H1 (cell line): Measurements from ENCODE around the gene GABRR2.

ENCODE experiments used
- CBX5 ChIP-seq: fragments of 300-800, 300-1000 bp; sonication (generic); IDR thresholded peaks from 2 replicates; pipeline ENCODE4 v1.7.1; 2016; ENCODE audit warnings: antibody characterized with exemption, low read length, low read depth
- CHD1 ChIP-seq: IDR thresholded peaks from 2 replicates; pipeline ENCODE4 v1.6.1; 2012; ENCODE audit warnings: low read depth, low read length, improper control_type of control experiment
- CREB1 ChIP-seq: IDR thresholded peaks from 2 replicates; pipeline ENCODE4 v1.6.1; 2012; ENCODE audit warnings: inconsistent platforms
- MAFK ChIP-seq: IDR thresholded peaks from 2 replicates; pipeline ENCODE4 v1.6.1; 2012; ENCODE audit warnings: low read depth, mild to moderate bottlenecking, improper control_type of control experiment, low read length
- POLR2A ChIP-seq, 2 experiments: IDR thresholded peaks; 1 replicate in 1 of 2; 2 replicates in 1 of 2; pipeline ENCODE4 v1.6.1; 2011; ENCODE audit warnings: low read depth in 2 of 2, low read length in 2 of 2, mild to moderate bottlenecking in 2 of 2; ENCODE audit errors: control extremely low read depth in 1 of 2
- POLR2AphosphoS5 ChIP-seq: IDR thresholded peaks from 2 replicates; pipeline ENCODE4 v1.6.1; 2011; ENCODE audit warnings: low read depth, low read length
- RAD21 ChIP-seq, 2 experiments: IDR thresholded peaks in 1 of 2; conservative IDR thresholded peaks in 1 of 2; 2 replicates each; pipeline ENCODE4 v1.6.1; 2011; ENCODE audit warnings: low read depth in 2 of 2, low read length in 2 of 2, improper control_type of control experiment in 1 of 2, inconsistent platforms in 1 of 2, mild to moderate bottlenecking in 1 of 2, moderate library complexity in 1 of 2
- TEAD4 ChIP-seq: IDR thresholded peaks from 2 replicates; pipeline ENCODE4 v1.6.1; 2012; ENCODE audit warnings: low read depth, low read length, inconsistent platforms, mixed read lengths
- TF ChIP-seq, protein P1 (sequence below), 3 experiments: IDR thresholded peaks; 1 replicate in 2 of 3; 2 replicates in 1 of 3; pipeline versions ENCODE4 v1.5.1 to v1.6.1; 2011; ENCODE audit warnings: low read length in 3 of 3, mild to moderate bottlenecking in 3 of 3, inconsistent platforms in 2 of 3, low read depth in 1 of 3, moderate library complexity in 1 of 3; ENCODE audit not compliant: insufficient read depth in 1 of 3; ENCODE audit errors: control extremely low read depth in 1 of 3

DNA sequence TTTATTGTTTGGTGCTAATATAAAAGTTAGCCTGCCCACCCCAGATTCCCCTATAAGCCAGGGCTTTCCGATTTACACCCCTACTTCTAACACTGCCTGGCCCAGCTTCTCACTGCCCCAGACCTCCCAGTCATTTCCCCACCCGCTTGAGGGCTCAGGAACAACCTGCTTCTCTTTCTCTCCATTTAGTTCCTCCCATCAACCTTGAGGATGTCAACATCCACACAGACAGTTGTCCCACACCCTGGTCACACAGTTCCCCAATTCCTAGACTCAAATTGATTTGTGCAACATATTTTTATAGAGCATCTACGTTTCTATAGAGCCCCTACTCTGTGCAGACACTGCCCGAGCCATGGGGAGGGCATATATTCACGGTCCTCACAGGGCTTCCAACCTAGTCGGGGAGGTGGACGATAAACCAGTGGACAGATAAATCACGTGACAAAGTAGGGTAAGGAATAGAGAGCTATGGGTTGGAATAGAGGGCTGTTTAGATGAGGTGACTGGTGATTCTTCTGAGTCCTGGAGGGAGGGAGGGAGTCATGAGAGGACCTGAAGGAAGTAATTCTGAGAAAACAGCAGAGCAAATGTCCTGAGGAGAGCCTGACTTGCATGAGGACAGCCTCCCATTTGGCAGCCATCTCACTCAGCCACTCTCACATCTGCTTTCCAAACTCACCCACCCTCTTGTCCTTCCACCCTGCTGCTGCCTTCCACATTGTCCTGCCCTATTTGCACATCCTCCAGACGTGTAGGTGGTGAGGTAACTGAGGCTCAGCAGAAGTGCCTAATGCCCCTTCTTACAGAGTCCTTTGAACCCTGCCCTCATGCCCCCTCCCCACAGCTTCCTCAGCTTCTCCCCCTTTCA, 6.3 kb downstream of the GABRR2 start:
- TF ChIP-seq RAD21 (IDR thresholded peaks at IDR 0.05 in 1 of 2, conservative IDR thresholded peaks at IDR 0.05 in 1 of 2; ENCODE audit: low read depth in 2 of 2, low read length in 2 of 2) (no peak), CREB1 (no peak), CBX5 (no peak), POLR2A (IDR thresholded peaks at IDR 0.05; ENCODE audit: control extremely low read depth in 1 of 2, low read depth in 2 of 2, low read length in 2 of 2) (no peak), MAFK (no peak), TEAD4 (no peak), CHD1 (no peak), POLR2AphosphoS5 (no peak)
- TF ChIP-seq, protein P1, sequence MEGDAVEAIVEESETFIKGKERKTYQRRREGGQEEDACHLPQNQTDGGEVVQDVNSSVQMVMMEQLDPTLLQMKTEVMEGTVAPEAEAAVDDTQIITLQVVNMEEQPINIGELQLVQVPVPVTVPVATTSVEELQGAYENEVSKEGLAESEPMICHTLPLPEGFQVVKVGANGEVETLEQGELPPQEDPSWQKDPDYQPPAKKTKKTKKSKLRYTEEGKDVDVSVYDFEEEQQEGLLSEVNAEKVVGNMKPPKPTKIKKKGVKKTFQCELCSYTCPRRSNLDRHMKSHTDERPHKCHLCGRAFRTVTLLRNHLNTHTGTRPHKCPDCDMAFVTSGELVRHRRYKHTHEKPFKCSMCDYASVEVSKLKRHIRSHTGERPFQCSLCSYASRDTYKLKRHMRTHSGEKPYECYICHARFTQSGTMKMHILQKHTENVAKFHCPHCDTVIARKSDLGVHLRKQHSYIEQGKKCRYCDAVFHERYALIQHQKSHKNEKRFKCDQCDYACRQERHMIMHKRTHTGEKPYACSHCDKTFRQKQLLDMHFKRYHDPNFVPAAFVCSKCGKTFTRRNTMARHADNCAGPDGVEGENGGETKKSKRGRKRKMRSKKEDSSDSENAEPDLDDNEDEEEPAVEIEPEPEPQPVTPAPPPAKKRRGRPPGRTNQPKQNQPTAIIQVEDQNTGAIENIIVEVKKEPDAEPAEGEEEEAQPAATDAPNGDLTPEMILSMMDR (IDR thresholded peaks at IDR 0.05; ENCODE audit: control extremely low read depth in 1 of 3, insufficient read depth in 1 of 3, low read depth in 1 of 3, low read length in 3 of 3), result no peak
